ENCODE data around the gene NAA80.

NAA80 gene

GRCh38 chr3:50298836-50299637 is at the start of gene NAA80, which contains the start of gene HYAL3:
TSS of gene NAA80 (minus strand) at chr3:50299405. CDS start at chr3:50297463, 1,942 bp downstream.
TSS of gene HYAL3 (minus strand) at chr3:50299405. CDS start at chr3:50295602, 3,803 bp downstream.
- DNase-seq, result peak; percentile 74

GRCh38 chr3:50347187-50347813 is 48.1 kb upstream of the NAA80 start:
- no peak for DNase-seq

GRCh38 chr3:50345586-50346234 is 46.5 kb upstream of the NAA80 start, which contains the start of gene ZMYND10:
TSS of gene ZMYND10 (minus strand) at chr3:50345732. CDS start at chr3:50345579, 153 bp downstream.
- DNase-seq, result no peak

- DNase-seq, result no peak
These were observed 45.8 kb upstream of the NAA80 start for GRCh38 chr3:50345008-50345407.

- no peak for DNase-seq
These were observed 43.8 kb upstream of the NAA80 start for GRCh38 chr3:50342813-50343633.

- no peak for DNase-seq
These were observed 42.9 kb upstream of the NAA80 start for GRCh38 chr3:50341996-50342650.

GRCh38 chr3:50341537-50341936 is 42.3 kb upstream of the NAA80 start:
- DNase-seq, result no peak

GRCh38 chr3:50340448-50341329 is 41.5 kb upstream of the NAA80 start, which contains the start of gene RASSF1:
TSS of gene RASSF1 (minus strand) at chr3:50340836. CDS start at chr3:50340805, 31 bp downstream.
- DNase-seq, result no peak

- DNase-seq, result no peak
These were observed 40.9 kb upstream of the NAA80 start for GRCh38 chr3:50340147-50340447.

- no peak for DNase-seq
These were observed 40.4 kb upstream of the NAA80 start for GRCh38 chr3:50339485-50340146.

GRCh38 chr3:50338965-50339364 is 39.8 kb upstream of the NAA80 start:
- no peak for DNase-seq

- DNase-seq, result peak; percentile 73
These were observed 38.1 kb upstream of the NAA80 start for GRCh38 chr3:50337175-50337861.

- DNase-seq, result no peak
These were observed 37.4 kb upstream of the NAA80 start for GRCh38 chr3:50336452-50337174.

- no peak for DNase-seq
These were observed 35.3 kb upstream of the NAA80 start for GRCh38 chr3:50334339-50335075.

- DNase-seq, result no peak
These were observed 34.6 kb upstream of the NAA80 start for GRCh38 chr3:50333744-50334328.

GRCh38 chr3:50331364-50331907 is 32.2 kb upstream of the NAA80 start:
- no peak for DNase-seq

- DNase-seq, result no peak
These were observed 31.1 kb upstream of the NAA80 start for GRCh38 chr3:50330330-50330729.

Measured in NCI-H2029 treated with DMSO at 0.1 percent for 48 hours (cell line).